OCI-LY3 (cell line): ENCODE measurements around the gene QPCT.
A peak's percentile ranks its signal among the peaks of the same experiment; 100 is the strongest.

ENCODE experiments used
- H2AFZ ChIP-seq: fragments of 200-600, 300-600 bp; shearing (Covaris generic); 2 replicates; pipeline ENCODE4 v1.6.0; 2014; ENCODE audit warnings: antibody characterized with exemption, low read depth, low read length
- H3K27ac ChIP-seq: fragments of 200-600, 300-600 bp; sonication (generic); 2 replicates; pipeline ENCODE4 v1.5.1; 2014; ENCODE audit warnings: mild to moderate bottlenecking, low read length, moderate library complexity, mixed read lengths
- H3K27me3 ChIP-seq: fragments of 200-600, 300-600 bp; sonication (generic); 2 replicates; pipeline ENCODE4 v1.6.1; 2014; ENCODE audit warnings: low read depth, low read length, mixed read lengths
- H3K36me3 ChIP-seq: fragments of 200-600, 300-600 bp; sonication (generic); replicated peaks from 2 replicates; pipeline ENCODE3; 2014; ENCODE audit warnings: low read depth, low read length, mixed read lengths
- H3K4me1 ChIP-seq: fragments of 300-600, 200-600 bp; sonication (generic); 2 replicates; pipeline ENCODE4 v1.6.1; 2014; ENCODE audit warnings: low read length, mixed read lengths
- H3K4me2 ChIP-seq: fragments of 200-600, 300-600 bp; sonication (generic); 2 replicates; pipeline ENCODE4 v1.6.1; 2014; ENCODE audit warnings: low read length, mixed read lengths
- H3K4me3 ChIP-seq: fragments of 300-600, 200-600 bp; sonication (generic); 2 replicates; pipeline ENCODE4 v1.5.1; 2014; ENCODE audit warnings: antibody characterized with exemption, mild to moderate bottlenecking, low read length, moderate library complexity
- H3K79me2 ChIP-seq: fragments of 300-600, 200-600 bp; shearing (Covaris generic); 2 replicates; pipeline ENCODE4 v1.6.1; 2014; ENCODE audit warnings: mild to moderate bottlenecking, low read length, mixed read lengths
- H3K9ac ChIP-seq: fragments of 300-600, 200-600 bp; shearing (Covaris generic); 2 replicates; pipeline ENCODE4 v1.6.0; 2014; ENCODE audit warnings: mild to moderate bottlenecking, low read length, moderate library complexity
- H3K9me3 ChIP-seq: fragments of 200-600, 300-600 bp; shearing (Covaris generic); 2 replicates; pipeline ENCODE4 v1.6.1; 2014; ENCODE audit warnings: low read length, mixed read lengths; ENCODE audit not compliant: insufficient read depth
- H4K20me1 ChIP-seq: fragments of 200-600, 300-600 bp; sonication (generic); 2 replicates; pipeline ENCODE4 v1.6.1; 2016; ENCODE audit warnings: low read length, mixed read lengths; ENCODE audit not compliant: insufficient read depth
- CTCF ChIP-seq: fragments of 200-600, 300-600 bp; sonication (generic); IDR thresholded peaks from 2 replicates; pipeline ENCODE4 v1.5.1; 2014; ENCODE audit warnings: antibody characterized with exemption, low read length, low read depth
- EZH2phosphoT487 ChIP-seq: fragments of 200-600 bp; shearing (Covaris generic); IDR thresholded peaks from 2 replicates; pipeline ENCODE4 v1.6.1; 2018; ENCODE audit warnings: antibody characterized with exemption, mixed run types, low read depth

QPCT gene

GRCh38 chr2:37390777-37391176 lies 46.3 kb downstream of the QPCT start:
- H3K4me2 ChIP-seq, result peak overlapping the region; percentile 72

GRCh38 chr2:37391711-37392110 lies 47.3 kb downstream of the QPCT start:
- Histone ChIP-seq H3K9me3 (no peaks in the 10 kb centered on the region), H3K4me3 (no peak overlapping the region), H3K36me3 (no peaks in the 10 kb centered on the region), H3K79me2 (no peaks in the 10 kb centered on the region), H2AFZ (no peak overlapping the region), H3K4me1 (peaks cover 59% of the 10 kb centered on the region), H3K27ac (no peak overlapping the region), H3K27me3 (peaks cover 7% of the 10 kb centered on the region; the same call in 1 of the 2 replicates), H4K20me1 (no peaks in the 10 kb centered on the region), H3K4me2 (no peak overlapping the region), H3K9ac (no peak overlapping the region)
- TF ChIP-seq CTCF (no peak), EZH2phosphoT487 (no peak)

More at GRCh38 chr2:37390777-37391176, 46.3 kb downstream of the QPCT start:
- Histone ChIP-seq H4K20me1 (no peaks in the 10 kb centered on the region), H3K27ac (peak overlapping the region; percentile 84), H3K4me3 (peak overlapping the region; percentile 26; the same call in 1 of the 2 replicates), H2AFZ (no peak overlapping the region), H3K36me3 (no peaks in the 10 kb centered on the region), H3K79me2 (no peaks in the 10 kb centered on the region), H3K9me3 (no peaks in the 10 kb centered on the region), H3K4me1 (peaks cover 58% of the 10 kb centered on the region), H3K27me3 (peaks cover 16% of the 10 kb centered on the region), H3K9ac (peak overlapping the region; percentile 19; the same call in 1 of the 2 replicates)
- TF ChIP-seq EZH2phosphoT487 (no peak), CTCF (no peak)

GRCh38 chr2:37392428-37392827 lies 48.0 kb downstream of the QPCT start:
- no peaks in the 10 kb centered on the region for H3K79me2 ChIP-seq
- H3K4me1 ChIP-seq, result peaks cover 56% of the 10 kb centered on the region
- TF ChIP-seq CTCF (no peak), EZH2phosphoT487 (no peak)
- H3K4me3 ChIP-seq, result no peak overlapping the region
- H2AFZ ChIP-seq, result no peak overlapping the region
- no peaks in the 10 kb centered on the region for H4K20me1 ChIP-seq
- H3K9me3 ChIP-seq, result no peaks in the 10 kb centered on the region
- no peak overlapping the region for H3K4me2 ChIP-seq
- no peaks in the 10 kb centered on the region for H3K36me3 ChIP-seq
- 0 out of 2 replicates have a peak, but pooled peaks cover under 1% of the 10 kb centered on the region for H3K27me3 ChIP-seq
- H3K9ac ChIP-seq, result no peak overlapping the region
- H3K27ac ChIP-seq, result no peak overlapping the region

GRCh38 chr2:37394263-37394662 lies 49.8 kb downstream of the QPCT start:
- Histone ChIP-seq H3K4me2 (no peak overlapping the region), H3K27ac (no peak overlapping the region), H3K9me3 (no peaks in the 10 kb centered on the region), H3K27me3 (no peaks in the 10 kb centered on the region), H3K9ac (no peak overlapping the region), H4K20me1 (no peaks in the 10 kb centered on the region), H3K79me2 (no peaks in the 10 kb centered on the region), H2AFZ (no peak overlapping the region), H3K4me3 (no peak overlapping the region), H3K36me3 (no peaks in the 10 kb centered on the region), H3K4me1 (peaks cover 38% of the 10 kb centered on the region)
- TF ChIP-seq CTCF (no peak), EZH2phosphoT487 (no peak)
